ENCODE results near the gene FLOT1.

Gene FLOT1

DNA sequence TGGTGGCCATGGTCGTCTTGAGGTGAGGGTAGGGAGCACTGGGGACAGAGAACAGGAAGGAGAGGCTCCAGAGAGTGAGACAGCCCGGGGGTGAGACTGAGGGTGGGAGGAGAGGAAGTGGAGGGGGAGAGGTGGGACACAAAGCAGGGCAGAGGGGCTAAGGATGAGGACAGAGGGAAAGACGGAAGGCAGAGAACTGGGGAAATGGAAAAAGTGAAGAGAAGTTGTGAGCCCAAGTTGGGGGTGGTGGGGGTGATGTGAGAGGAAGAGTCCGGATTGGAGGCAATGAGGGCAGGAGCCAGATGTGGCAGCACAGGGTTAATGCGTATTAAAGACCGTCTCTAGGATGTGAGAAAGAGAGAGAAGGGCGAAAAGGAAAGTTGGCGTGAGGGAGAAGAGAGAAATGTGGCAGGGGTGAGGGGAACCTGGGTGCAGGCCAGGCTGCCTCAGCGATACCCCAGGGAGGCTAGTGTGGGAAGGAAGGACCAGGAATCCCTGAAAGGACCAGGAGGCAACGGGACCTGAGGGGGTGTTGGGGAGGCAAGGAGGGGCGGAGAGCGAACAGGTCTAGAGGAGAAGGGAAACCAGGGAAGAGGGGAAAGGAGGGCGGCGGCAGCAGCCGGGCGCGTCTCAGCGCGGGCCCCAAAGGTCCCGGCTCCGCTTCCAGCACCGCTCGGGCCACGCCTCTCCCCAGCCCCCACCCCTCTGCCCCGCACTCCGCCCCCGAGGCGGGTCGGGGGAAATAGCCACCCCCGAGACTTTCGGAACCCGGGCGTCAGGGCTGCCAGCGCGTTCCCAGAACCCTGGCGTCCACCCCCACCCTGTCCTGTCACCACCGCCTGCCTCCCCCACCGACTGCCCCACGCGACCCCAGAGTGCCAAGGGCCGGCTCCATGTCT lies 56.2 kb downstream of the FLOT1 start, which contains the start of gene PPP1R18 (continued):
- TF ChIP-seq ZBTB48 (tag by site-specific recombination; IDR thresholded peaks at IDR 0.05) (peak; percentile 35; the same call in 1 of the 2 replicates), SP2 (tag by site-specific recombination; IDR thresholded peaks at IDR 0.05) (peak; percentile 4), IKZF3 (tag by site-specific recombination; IDR thresholded peaks at IDR 0.05) (no peak), EGR2 (tag by site-specific recombination; IDR thresholded peaks at IDR 0.05; ENCODE audit: low read depth) (peak; percentile 56), ZBTB20 (tag by site-specific recombination; IDR thresholded peaks at IDR 0.05) (peak; percentile 85), ZNF561 (tag by site-specific recombination; IDR thresholded peaks at IDR 0.05; ENCODE audit: borderline replicate concordance) (no peak), ZNF366 (tag by site-specific recombination; conservative IDR thresholded peaks at IDR 0.05) (peak; percentile 84)
- TF ChIP-seq, protein P1, sequence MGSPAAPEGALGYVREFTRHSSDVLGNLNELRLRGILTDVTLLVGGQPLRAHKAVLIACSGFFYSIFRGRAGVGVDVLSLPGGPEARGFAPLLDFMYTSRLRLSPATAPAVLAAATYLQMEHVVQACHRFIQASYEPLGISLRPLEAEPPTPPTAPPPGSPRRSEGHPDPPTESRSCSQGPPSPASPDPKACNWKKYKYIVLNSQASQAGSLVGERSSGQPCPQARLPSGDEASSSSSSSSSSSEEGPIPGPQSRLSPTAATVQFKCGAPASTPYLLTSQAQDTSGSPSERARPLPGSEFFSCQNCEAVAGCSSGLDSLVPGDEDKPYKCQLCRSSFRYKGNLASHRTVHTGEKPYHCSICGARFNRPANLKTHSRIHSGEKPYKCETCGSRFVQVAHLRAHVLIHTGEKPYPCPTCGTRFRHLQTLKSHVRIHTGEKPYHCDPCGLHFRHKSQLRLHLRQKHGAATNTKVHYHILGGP (tag by site-specific recombination; IDR thresholded peaks at IDR 0.05), result no peak
- TF ChIP-seq, protein P2, sequence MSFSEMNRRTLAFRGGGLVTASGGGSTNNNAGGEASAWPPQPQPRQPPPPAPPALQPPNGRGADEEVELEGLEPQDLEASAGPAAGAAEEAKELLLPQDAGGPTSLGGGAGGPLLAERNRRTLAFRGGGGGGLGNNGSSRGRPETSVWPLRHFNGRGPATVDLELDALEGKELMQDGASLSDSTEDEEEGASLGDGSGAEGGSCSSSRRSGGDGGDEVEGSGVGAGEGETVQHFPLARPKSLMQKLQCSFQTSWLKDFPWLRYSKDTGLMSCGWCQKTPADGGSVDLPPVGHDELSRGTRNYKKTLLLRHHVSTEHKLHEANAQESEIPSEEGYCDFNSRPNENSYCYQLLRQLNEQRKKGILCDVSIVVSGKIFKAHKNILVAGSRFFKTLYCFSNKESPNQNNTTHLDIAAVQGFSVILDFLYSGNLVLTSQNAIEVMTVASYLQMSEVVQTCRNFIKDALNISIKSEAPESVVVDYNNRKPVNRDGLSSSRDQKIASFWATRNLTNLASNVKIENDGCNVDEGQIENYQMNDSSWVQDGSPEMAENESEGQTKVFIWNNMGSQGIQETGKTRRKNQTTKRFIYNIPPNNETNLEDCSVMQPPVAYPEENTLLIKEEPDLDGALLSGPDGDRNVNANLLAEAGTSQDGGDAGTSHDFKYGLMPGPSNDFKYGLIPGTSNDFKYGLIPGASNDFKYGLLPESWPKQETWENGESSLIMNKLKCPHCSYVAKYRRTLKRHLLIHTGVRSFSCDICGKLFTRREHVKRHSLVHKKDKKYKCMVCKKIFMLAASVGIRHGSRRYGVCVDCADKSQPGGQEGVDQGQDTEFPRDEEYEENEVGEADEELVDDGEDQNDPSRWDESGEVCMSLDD (tag by site-specific recombination; IDR thresholded peaks at IDR 0.05), result 0 out of 2 replicates have a peak, but pooled peaks have one; percentile 13
- TF ChIP-seq, protein P3, sequence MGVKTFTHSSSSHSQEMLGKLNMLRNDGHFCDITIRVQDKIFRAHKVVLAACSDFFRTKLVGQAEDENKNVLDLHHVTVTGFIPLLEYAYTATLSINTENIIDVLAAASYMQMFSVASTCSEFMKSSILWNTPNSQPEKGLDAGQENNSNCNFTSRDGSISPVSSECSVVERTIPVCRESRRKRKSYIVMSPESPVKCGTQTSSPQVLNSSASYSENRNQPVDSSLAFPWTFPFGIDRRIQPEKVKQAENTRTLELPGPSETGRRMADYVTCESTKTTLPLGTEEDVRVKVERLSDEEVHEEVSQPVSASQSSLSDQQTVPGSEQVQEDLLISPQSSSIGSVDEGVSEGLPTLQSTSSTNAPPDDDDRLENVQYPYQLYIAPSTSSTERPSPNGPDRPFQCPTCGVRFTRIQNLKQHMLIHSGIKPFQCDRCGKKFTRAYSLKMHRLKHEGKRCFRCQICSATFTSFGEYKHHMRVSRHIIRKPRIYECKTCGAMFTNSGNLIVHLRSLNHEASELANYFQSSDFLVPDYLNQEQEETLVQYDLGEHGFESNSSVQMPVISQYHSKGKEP (tag by site-specific recombination; IDR thresholded peaks at IDR 0.05), result no peak

GRCh38 chr6:30685157-30686008 lies 57.1 kb downstream of the FLOT1 start:
- H3K9me3 ChIP-seq (ENCODE audit: control insufficient read depth, insufficient read depth, low read depth, low read length), result no peaks in the 10 kb centered on the region
- POLR2A ChIA-PET, result interaction anchor here (1.0 to 7.6 kb wide), 4 partner anchors 32 to 59 kb away, joined by 4 to 120 read pairs (median 19); partner anchors contain the start of genes IER3, MDC1 and TUBB
- H3K4me1 ChIP-seq (ENCODE audit: control insufficient read depth, insufficient read depth, low read length), result peaks cover 29% of the 10 kb centered on the region
- H3K4me3 ChIP-seq (ENCODE audit: low read depth, low read length), result no peak overlapping the region
- CTCF ChIA-PET, result interaction anchor here (1.1 to 19.6 kb wide), 2 partner anchors 13 to 41 kb away, joined by 4 to 692 read pairs; partner anchors contain the start of genes DHX16, MDC1 and TUBB
- H3K36me3 ChIP-seq (ENCODE audit: control insufficient read depth in 2 of 2, insufficient read depth in 1 of 2, low read length in 2 of 2), result peaks cover 0 to 8% of the 10 kb centered on the region in 2 experiments; a peak in 2 of 3 replicates
- H3K27ac ChIP-seq (ENCODE audit: extremely low read depth, low read depth, low read length), result peak overlapping the region; percentile 3; the same call in 1 of the 2 replicates
- TF ChIP-seq BCL11B (tag by site-specific recombination; IDR thresholded peaks at IDR 0.05; ENCODE audit: low read depth) (no peak), ZFP41 (tag by site-specific recombination; IDR thresholded peaks at IDR 0.05; ENCODE audit: borderline replicate concordance) (no peak), ZNF10 (tag by site-specific recombination; IDR thresholded peaks at IDR 0.05) (no peak), ZNF658 (tag by site-specific recombination; IDR thresholded peaks at IDR 0.05) (no peak), KLF7 (tag by site-specific recombination; IDR thresholded peaks at IDR 0.05; ENCODE audit: borderline replicate concordance) (no peak), ZNF239 (tag by site-specific recombination; IDR thresholded peaks at IDR 0.05) (no peak), ZNF19 (tag by site-specific recombination; IDR thresholded peaks at IDR 0.05; ENCODE audit: low read depth) (no peak), ZBTB17 (tag by site-specific recombination; IDR thresholded peaks at IDR 0.05) (0 out of 2 replicates have a peak, but pooled peaks have one; percentile 10), ZNF704 (tag by site-specific recombination; IDR thresholded peaks at IDR 0.05) (no peak), PRDM1 (tag by site-specific recombination; IDR thresholded peaks at IDR 0.05) (0 out of 2 replicates have a peak, but pooled peaks have one; percentile 20)
- TF ChIP-seq, protein P4, sequence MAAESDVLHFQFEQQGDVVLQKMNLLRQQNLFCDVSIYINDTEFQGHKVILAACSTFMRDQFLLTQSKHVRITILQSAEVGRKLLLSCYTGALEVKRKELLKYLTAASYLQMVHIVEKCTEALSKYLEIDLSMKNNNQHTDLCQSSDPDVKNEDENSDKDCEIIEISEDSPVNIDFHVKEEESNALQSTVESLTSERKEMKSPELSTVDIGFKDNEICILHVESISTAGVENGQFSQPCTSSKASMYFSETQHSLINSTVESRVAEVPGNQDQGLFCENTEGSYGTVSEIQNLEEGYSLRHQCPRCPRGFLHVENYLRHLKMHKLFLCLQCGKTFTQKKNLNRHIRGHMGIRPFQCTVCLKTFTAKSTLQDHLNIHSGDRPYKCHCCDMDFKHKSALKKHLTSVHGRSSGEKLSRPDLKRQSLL (tag by site-specific recombination; IDR thresholded peaks at IDR 0.05), result peak; percentile 83; the same call in 1 of the 2 replicates
- TF ChIP-seq, protein P5, sequence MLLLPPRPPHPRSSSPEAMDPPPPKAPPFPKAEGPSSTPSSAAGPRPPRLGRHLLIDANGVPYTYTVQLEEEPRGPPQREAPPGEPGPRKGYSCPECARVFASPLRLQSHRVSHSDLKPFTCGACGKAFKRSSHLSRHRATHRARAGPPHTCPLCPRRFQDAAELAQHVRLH (tag by site-specific recombination; IDR thresholded peaks at IDR 0.05), result no peak
- TF ChIP-seq, protein P6, sequence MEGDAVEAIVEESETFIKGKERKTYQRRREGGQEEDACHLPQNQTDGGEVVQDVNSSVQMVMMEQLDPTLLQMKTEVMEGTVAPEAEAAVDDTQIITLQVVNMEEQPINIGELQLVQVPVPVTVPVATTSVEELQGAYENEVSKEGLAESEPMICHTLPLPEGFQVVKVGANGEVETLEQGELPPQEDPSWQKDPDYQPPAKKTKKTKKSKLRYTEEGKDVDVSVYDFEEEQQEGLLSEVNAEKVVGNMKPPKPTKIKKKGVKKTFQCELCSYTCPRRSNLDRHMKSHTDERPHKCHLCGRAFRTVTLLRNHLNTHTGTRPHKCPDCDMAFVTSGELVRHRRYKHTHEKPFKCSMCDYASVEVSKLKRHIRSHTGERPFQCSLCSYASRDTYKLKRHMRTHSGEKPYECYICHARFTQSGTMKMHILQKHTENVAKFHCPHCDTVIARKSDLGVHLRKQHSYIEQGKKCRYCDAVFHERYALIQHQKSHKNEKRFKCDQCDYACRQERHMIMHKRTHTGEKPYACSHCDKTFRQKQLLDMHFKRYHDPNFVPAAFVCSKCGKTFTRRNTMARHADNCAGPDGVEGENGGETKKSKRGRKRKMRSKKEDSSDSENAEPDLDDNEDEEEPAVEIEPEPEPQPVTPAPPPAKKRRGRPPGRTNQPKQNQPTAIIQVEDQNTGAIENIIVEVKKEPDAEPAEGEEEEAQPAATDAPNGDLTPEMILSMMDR (tag by site-specific recombination; IDR thresholded peaks at IDR 0.05), result 0 out of 2 replicates have a peak, but pooled peaks have one; percentile 35
